ENCODE results near the gene STMND1.

Gene STMND1

DNA sequence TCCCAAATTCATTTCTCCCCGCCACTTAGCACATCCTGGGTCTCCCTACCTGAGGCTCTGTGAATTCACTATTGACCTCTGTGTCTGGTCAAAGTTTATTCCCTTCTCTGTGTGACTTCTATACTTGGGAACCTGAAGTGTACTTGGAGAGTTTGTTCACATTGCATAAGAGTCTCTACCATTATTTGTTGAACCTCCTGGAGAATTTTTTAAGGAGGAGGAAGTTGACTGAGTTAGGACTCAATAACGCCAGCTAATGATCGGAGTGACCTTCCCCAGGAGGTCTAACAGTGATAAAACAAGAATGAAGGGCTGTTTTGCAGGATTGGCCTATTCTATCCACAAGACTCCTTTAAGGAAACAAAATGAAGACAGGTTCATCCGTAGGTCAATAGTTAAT is 23.6 kb downstream of the STMND1 start:
- Histone ChIP-seq H3K4me3 (replicated peaks; ENCODE audit: insufficient read depth, low read length) (no peak overlapping the region), H3K27ac (replicated peaks) (no peak overlapping the region), H3K27me3 (ENCODE audit: insufficient read depth, poor library complexity, severe bottlenecking) (no peaks in the 10 kb centered on the region)
- TF ChIP-seq, protein P1, sequence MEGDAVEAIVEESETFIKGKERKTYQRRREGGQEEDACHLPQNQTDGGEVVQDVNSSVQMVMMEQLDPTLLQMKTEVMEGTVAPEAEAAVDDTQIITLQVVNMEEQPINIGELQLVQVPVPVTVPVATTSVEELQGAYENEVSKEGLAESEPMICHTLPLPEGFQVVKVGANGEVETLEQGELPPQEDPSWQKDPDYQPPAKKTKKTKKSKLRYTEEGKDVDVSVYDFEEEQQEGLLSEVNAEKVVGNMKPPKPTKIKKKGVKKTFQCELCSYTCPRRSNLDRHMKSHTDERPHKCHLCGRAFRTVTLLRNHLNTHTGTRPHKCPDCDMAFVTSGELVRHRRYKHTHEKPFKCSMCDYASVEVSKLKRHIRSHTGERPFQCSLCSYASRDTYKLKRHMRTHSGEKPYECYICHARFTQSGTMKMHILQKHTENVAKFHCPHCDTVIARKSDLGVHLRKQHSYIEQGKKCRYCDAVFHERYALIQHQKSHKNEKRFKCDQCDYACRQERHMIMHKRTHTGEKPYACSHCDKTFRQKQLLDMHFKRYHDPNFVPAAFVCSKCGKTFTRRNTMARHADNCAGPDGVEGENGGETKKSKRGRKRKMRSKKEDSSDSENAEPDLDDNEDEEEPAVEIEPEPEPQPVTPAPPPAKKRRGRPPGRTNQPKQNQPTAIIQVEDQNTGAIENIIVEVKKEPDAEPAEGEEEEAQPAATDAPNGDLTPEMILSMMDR (IDR thresholded peaks at IDR 0.05; ENCODE audit: insufficient read depth, low read length): no peak
- TF ChIP-seq POLR2AphosphoS5 (IDR thresholded peaks at IDR 0.05; ENCODE audit: low read depth) (no peak), SPI1 (IDR thresholded peaks at IDR 0.05; ENCODE audit: borderline replicate concordance, low read depth) (no peak), GABPA (IDR thresholded peaks at IDR 0.05; ENCODE audit: low read depth) (no peak)
- TF ChIP-seq, protein P2, sequence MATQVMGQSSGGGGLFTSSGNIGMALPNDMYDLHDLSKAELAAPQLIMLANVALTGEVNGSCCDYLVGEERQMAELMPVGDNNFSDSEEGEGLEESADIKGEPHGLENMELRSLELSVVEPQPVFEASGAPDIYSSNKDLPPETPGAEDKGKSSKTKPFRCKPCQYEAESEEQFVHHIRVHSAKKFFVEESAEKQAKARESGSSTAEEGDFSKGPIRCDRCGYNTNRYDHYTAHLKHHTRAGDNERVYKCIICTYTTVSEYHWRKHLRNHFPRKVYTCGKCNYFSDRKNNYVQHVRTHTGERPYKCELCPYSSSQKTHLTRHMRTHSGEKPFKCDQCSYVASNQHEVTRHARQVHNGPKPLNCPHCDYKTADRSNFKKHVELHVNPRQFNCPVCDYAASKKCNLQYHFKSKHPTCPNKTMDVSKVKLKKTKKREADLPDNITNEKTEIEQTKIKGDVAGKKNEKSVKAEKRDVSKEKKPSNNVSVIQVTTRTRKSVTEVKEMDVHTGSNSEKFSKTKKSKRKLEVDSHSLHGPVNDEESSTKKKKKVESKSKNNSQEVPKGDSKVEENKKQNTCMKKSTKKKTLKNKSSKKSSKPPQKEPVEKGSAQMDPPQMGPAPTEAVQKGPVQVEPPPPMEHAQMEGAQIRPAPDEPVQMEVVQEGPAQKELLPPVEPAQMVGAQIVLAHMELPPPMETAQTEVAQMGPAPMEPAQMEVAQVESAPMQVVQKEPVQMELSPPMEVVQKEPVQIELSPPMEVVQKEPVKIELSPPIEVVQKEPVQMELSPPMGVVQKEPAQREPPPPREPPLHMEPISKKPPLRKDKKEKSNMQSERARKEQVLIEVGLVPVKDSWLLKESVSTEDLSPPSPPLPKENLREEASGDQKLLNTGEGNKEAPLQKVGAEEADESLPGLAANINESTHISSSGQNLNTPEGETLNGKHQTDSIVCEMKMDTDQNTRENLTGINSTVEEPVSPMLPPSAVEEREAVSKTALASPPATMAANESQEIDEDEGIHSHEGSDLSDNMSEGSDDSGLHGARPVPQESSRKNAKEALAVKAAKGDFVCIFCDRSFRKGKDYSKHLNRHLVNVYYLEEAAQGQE (IDR thresholded peaks at IDR 0.05; ENCODE audit: insufficient replicate concordance, low read depth): no peak
- no peak for DNase-seq (ENCODE audit: low read depth in 1 of 2, low spot score in 1 of 2)

DNA sequence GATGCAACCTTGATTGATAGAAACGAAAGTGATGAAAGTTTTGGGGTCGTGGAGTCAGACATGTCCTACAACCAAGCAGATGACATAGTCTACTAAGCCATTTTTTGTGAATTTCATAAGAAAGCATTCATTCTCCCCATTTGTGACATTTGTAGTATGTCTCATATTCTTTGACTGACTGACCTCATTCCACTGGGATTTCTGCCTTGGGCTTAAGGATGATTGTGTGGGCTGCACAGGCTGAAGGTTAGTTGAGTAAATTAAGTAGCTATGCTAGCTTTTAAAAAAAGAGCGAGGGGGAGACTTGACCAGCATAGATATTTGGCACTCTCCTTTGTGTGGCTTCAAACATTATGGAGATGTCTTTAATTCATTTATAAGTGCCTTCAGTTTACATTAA is 28.9 kb downstream of the STMND1 start:
- Histone ChIP-seq H3K27ac (replicated peaks) (no peak overlapping the region), H3K4me3 (replicated peaks; ENCODE audit: insufficient read depth, low read length) (no peak overlapping the region), H3K27me3 (ENCODE audit: insufficient read depth, poor library complexity, severe bottlenecking) (peaks cover 3% of the 10 kb centered on the region)
- TF ChIP-seq, protein P2 (IDR thresholded peaks at IDR 0.05; ENCODE audit: insufficient replicate concordance, low read depth): no peak
- TF ChIP-seq, protein P1 (IDR thresholded peaks at IDR 0.05; ENCODE audit: insufficient read depth, low read length): no peak
- TF ChIP-seq GABPA (IDR thresholded peaks at IDR 0.05; ENCODE audit: low read depth): no peak
- TF ChIP-seq SPI1 (IDR thresholded peaks at IDR 0.05; ENCODE audit: borderline replicate concordance, low read depth): no peak
- no peak for TF ChIP-seq POLR2AphosphoS5 (IDR thresholded peaks at IDR 0.05; ENCODE audit: low read depth)
- no peak for DNase-seq (ENCODE audit: low read depth in 1 of 2, low spot score in 1 of 2)

DNA sequence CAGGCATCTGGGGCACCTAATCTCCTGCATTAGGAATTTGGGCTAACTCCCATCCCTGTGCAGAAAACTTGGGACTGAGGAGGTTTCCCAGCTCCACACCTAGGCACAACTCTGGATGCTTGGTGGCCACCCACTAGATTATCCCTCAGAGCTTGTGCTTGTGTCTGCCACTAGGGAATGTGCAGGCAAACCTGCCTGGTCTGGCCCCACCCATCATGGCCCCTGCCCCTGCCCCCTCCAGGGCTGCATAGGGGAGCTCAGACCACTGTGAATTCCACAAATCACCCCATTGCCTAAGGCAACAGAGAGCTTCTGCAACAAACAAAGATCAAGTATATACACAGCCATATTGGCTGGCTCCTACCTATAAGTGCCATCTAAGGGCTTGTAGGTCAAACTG is 31.1 kb downstream of the STMND1 start:
- DNase-seq (ENCODE audit: low read depth in 1 of 2, low spot score in 1 of 2): no peak
- H3K4me3 ChIP-seq (replicated peaks; ENCODE audit: insufficient read depth, low read length): no peak overlapping the region

More for the DNA sequence above, 31.1 kb downstream of the STMND1 start:
- peaks cover 3% of the 10 kb centered on the region for H3K27me3 ChIP-seq (ENCODE audit: insufficient read depth, poor library complexity, severe bottlenecking)
- TF ChIP-seq, protein P1 (IDR thresholded peaks at IDR 0.05; ENCODE audit: insufficient read depth, low read length): no peak
- TF ChIP-seq SPI1 (IDR thresholded peaks at IDR 0.05; ENCODE audit: borderline replicate concordance, low read depth): no peak
- TF ChIP-seq, protein P2 (IDR thresholded peaks at IDR 0.05; ENCODE audit: insufficient replicate concordance, low read depth): no peak
- TF ChIP-seq GABPA (IDR thresholded peaks at IDR 0.05; ENCODE audit: low read depth): no peak
- no peak for TF ChIP-seq POLR2AphosphoS5 (IDR thresholded peaks at IDR 0.05; ENCODE audit: low read depth)
- H3K27ac ChIP-seq (replicated peaks): no peak overlapping the region

All from HL-60 (cell line).